Mononuclear cell (primary cell): Measurements from ENCODE around the gene APC. TPM values are rescaled to one million over a fixed set of nuclear protein-coding genes. Genes with fewer than 3 reads are reported as not detected.
"Not testable (repeated sequence)": the region's sequence is repeated elsewhere in the genome, so short reads cannot be mapped to it uniquely, and the experiment has no call there.

Experiments used
- H3K27me3 ChIP-seq: 2 replicates; pipeline ENCODE4 v1.6.0; 2011; ENCODE audit warnings: low read length, control low read depth; ENCODE audit not compliant: insufficient read depth
- H3K4me1 ChIP-seq: 2 replicates; pipeline ENCODE4 v1.5.1; 2011; ENCODE audit warnings: mild to moderate bottlenecking, low read length, control low read depth; ENCODE audit not compliant: insufficient read depth
- H3K4me3 ChIP-seq: 2 replicates; pipeline ENCODE4 v1.5.1; 2011; ENCODE audit warnings: mild to moderate bottlenecking, low read length, moderate library complexity
- H3K9me3 ChIP-seq: 2 replicates; pipeline ENCODE4 v1.5.1; 2011; ENCODE audit warnings: low read depth, mild to moderate bottlenecking, control low read depth, low read length
- total RNA-seq: library from RNA; depleted of rRNA; stranded (reverse); fragments of >200 nt; gene quantifications from one replicate; pipeline ENCODE4 v1.2.3, GENCODE V29; 2012

APC gene
- total RNA-seq, 1 donor: 48.3 TPM

DNA sequence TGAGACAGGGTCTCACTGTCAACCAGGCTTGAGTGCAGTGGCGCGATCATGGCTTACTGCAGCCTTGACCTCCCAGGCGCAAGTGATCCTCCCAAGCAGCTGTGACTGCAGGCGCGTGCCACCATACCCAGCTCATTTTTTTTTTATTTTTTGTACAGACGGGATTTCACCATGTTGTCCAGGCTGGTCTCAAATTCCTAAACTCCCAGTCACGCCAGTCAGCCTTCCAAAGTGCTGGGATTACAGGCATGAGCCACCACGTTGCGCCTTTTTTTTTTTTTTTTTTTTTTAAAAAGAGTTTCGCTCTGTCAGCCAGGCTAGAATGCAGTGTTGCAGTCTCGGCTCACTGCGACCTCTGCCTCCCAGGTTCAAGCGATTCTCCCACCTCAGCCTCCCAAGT is 96.3 kb downstream of the APC start:
- H3K9me3 ChIP-seq: no peaks in the 10 kb centered on the region
- no peak overlapping the region for H3K4me3 ChIP-seq
- no peaks in the 10 kb centered on the region for H3K27me3 ChIP-seq
- no peaks in the 10 kb centered on the region for H3K4me1 ChIP-seq

DNA sequence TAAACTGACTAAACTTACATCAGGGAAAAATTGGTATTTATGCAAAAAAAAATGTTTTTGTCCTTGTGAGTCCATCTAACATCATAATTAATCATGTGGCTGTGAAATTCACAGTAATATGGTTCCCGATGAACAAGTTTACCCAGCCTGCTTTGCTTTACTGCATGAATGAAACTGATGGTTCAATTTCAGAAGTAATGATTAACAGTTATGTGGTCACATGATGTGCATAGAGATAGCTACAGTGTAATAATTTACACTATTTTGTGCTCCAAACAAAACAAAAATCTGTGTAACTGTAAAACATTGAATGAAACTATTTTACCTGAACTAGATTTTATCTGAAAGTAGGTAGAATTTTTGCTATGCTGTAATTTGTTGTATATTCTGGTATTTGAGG is 106.8 kb downstream of the APC start:
- H3K4me3 ChIP-seq: no peak overlapping the region
- H3K27me3 ChIP-seq: no peaks in the 10 kb centered on the region
- H3K4me1 ChIP-seq: no peaks in the 10 kb centered on the region

GRCh38 chr5:112846556-112846955 is 108.9 kb downstream of the APC start:
- no peaks in the 10 kb centered on the region for H3K27me3 ChIP-seq
- no peaks in the 10 kb centered on the region for H3K9me3 ChIP-seq
- no peaks in the 10 kb centered on the region for H3K4me1 ChIP-seq
- H3K4me3 ChIP-seq: no peak overlapping the region

More for the DNA sequence above, 106.8 kb downstream of the APC start:
- no peaks in the 10 kb centered on the region for H3K9me3 ChIP-seq

DNA sequence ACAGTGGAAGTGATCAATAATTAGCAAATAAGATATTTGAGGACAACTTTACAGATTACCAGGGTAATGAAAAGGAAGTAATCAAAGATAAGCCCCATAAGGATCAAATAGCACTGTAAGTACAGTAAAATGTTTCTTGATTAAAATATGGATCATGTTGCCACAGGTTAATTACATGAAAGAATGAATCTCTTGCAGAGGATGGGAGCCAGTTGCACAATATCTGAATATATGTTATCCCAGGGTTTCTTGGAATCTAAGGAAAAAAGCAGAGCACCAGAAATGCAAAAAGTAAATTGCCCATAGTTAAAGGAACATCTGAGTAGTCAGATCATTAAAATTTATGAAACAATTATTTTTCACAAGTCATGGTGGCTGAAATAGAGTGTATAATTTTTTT is 109.6 kb downstream of the APC start:
- Histone ChIP-seq H3K9me3 (no peaks in the 10 kb centered on the region), H3K4me3 (no peak overlapping the region), H3K4me1 (no peaks in the 10 kb centered on the region), H3K27me3 (no peaks in the 10 kb centered on the region)

- Histone ChIP-seq H3K9me3 (no peaks in the 10 kb centered on the region), H3K27me3 (no peaks in the 10 kb centered on the region), H3K4me3 (no peak overlapping the region), H3K4me1 (no peaks in the 10 kb centered on the region)
Measured at GRCh38 chr5:112848116-112848811, 110.6 kb downstream of the APC start.

- H3K27me3 ChIP-seq: peaks cover 11% of the 10 kb centered on the region
- H3K4me1 ChIP-seq: no peaks in the 10 kb centered on the region
- peaks cover 6% of the 10 kb centered on the region for H3K9me3 ChIP-seq
- no peak overlapping the region for H3K4me3 ChIP-seq
Measured at GRCh38 chr5:112849912-112850311, 112.2 kb downstream of the APC start.

- Histone ChIP-seq H3K4me1 (no peaks in the 10 kb centered on the region), H3K9me3 (peaks cover 6% of the 10 kb centered on the region), H3K27me3 (peaks cover 33% of the 10 kb centered on the region), H3K4me3 (no peak overlapping the region)
Measured at GRCh38 chr5:112854651-112855050, 117.0 kb downstream of the APC start.

DNA sequence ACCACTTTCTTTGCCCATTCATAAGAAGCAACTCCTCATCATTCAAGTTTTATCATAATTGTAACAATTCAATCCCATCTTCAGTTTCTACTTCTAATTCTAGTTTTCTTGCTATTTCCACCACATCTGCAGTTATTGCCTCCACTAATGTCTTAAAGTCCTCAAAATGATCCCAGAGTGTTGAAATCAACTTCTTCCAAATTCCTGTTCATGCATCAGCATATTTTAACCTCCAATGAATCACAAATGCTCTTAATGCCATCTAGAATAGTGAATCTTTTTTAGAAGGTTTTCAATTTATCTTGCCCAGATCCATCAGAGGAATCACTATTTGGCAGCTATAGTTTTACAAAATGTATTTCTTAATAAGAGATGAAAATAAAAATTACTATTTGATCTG is 120.2 kb downstream of the APC start:
- H3K9me3 ChIP-seq: peaks cover 6% of the 10 kb centered on the region
- peaks cover 17% of the 10 kb centered on the region for H3K4me1 ChIP-seq
- no peak overlapping the region for H3K4me3 ChIP-seq
- H3K27me3 ChIP-seq: peaks cover 33% of the 10 kb centered on the region

- Histone ChIP-seq H3K27me3 (peaks cover 15% of the 10 kb centered on the region), H3K4me1 (peaks cover 23% of the 10 kb centered on the region), H3K4me3 (peak overlapping the region; percentile 96)
- not testable (repeated sequence) for H3K9me3 ChIP-seq
Measured at GRCh38 chr5:112860571-112860928, 122.9 kb downstream of the APC start.

DNA sequence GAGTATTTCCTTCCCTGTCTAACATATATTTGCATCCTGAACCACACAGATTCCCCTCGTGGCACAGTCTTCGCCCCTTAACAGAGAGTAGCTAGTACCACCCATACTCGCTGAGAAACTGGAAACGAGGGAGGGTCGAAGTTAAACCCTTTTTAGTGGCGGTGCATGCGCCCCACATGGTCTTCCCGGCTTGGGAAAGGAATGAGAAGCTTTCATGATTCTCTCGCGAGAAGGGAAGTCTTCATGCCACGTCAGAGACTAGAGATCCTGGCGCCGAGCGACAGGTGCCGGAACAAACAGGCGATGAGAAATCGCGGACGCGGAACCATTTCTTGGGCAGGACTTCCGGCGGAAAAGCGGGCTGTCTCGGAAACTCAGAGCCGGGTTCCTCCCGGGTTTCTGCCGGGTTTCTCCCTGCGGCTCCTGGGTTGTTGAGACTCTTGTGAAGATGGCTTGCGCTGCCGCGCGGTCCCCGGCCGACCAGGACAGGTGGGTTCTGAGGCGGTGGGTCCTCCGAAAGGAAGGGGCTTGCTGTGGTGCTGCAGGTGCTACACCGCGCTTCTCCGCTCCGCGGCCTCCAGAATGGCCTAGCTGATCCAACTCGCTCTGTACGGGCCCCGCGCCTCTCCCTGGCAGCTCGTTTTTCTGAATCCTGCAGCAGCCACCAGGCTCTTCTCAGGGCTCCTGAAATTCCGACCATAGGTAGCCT is 123.4 kb downstream of the APC start, which contains the start of gene SRP19:
SRP19 (plus strand) TSS at position 359 of the 709 bp plus-strand sequence; CDS start at position 449, 90 bp downstream.
- Histone ChIP-seq H3K9me3 (no peaks in the 10 kb centered on the region), H3K4me1 (peaks cover 23% of the 10 kb centered on the region), H3K27me3 (peaks cover 10% of the 10 kb centered on the region), H3K4me3 (peak within 1 kb of the TSS; percentile 96)

- Histone ChIP-seq H3K4me3 (peak overlapping the region; percentile 96), H3K9me3 (no peaks in the 10 kb centered on the region), H3K4me1 (peaks cover 23% of the 10 kb centered on the region), H3K27me3 (peaks cover 10% of the 10 kb centered on the region)
Measured at GRCh38 chr5:112861638-112861985, 123.9 kb downstream of the APC start.

- peaks cover 23% of the 10 kb centered on the region for H3K4me1 ChIP-seq
- peak overlapping the region; percentile 96 for H3K4me3 ChIP-seq
- H3K27me3 ChIP-seq: peaks cover 5% of the 10 kb centered on the region
- no peaks in the 10 kb centered on the region for H3K9me3 ChIP-seq
Measured at GRCh38 chr5:112862085-112862484, 124.4 kb downstream of the APC start.

DNA sequence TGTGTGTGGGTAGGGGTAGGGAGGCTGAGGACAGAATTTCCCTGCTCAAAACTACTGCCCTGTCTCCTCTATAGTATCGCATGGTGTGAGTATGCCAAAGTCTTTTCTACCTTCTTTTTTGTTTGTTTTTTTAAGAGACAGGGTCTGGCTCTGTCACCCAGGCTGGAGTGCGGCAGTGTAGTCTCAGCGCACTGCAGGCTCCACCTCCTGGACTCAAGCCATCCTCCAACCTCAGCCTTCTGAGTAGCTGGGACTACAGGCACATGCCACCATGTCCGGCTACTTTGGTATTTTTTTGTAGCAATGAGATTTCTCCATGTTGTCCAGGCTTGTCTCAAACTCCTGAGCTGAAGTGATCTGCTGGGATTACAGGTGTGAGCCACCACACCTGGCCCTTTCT is 125.9 kb downstream of the APC start:
- Histone ChIP-seq H3K4me1 (peaks cover 23% of the 10 kb centered on the region), H3K4me3 (no peak overlapping the region), H3K9me3 (no peaks in the 10 kb centered on the region), H3K27me3 (no peaks in the 10 kb centered on the region)

GRCh38 chr5:112865128-112865527 is 127.4 kb downstream of the APC start:
- peaks cover 23% of the 10 kb centered on the region for H3K4me1 ChIP-seq
- H3K9me3 ChIP-seq: no peaks in the 10 kb centered on the region
- H3K27me3 ChIP-seq: no peaks in the 10 kb centered on the region

DNA sequence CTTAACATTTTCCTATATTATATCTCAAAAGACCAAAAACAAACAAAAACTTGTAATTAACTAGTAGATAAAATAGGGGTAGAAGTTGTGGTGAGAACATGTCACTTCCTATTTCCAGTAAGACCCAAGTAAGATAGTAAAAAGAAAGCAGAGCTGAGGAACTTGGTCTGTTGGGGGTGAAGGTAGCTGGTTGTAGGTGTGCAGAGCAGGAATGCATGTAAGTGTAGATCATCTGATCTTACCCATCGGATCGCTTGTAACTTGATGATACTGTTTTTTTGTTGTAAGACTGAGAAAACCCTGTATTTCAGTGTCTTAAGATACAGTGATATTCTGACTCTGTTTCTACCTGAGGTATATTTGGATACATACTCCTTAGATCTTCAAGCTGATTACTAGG is 129.1 kb downstream of the APC start:
- Histone ChIP-seq H3K4me3 (no peak overlapping the region), H3K4me1 (peaks cover 22% of the 10 kb centered on the region), H3K27me3 (no peaks in the 10 kb centered on the region)

More at GRCh38 chr5:112865128-112865527, 127.4 kb downstream of the APC start:
- no peak overlapping the region for H3K4me3 ChIP-seq

DNA sequence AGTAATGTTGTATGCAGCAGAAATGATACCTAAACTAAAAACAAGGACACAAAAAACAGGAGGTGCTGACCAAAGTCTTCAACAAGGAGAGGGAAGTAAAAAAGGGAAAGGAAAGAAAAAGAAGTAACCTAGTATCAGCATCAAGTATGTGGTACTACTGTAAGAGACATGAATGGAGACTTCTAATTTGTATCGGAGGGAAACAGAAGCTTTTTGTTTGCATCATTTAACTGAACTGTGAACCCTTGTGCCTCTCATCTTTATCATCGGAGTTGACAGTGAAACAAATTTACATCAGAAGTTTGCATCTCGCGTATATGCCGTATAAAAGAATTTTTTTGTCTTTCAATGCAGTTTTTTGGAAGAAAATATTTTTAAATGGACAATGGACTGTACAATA is 129.7 kb downstream of the APC start:
- H3K4me3 ChIP-seq: no peak overlapping the region
- H3K9me3 ChIP-seq: no peaks in the 10 kb centered on the region
- H3K4me1 ChIP-seq: peaks cover 16% of the 10 kb centered on the region
- H3K27me3 ChIP-seq: no peaks in the 10 kb centered on the region

More for the DNA sequence above, 129.1 kb downstream of the APC start:
- no peaks in the 10 kb centered on the region for H3K9me3 ChIP-seq
